HG03103 (cell line): ENCODE data around the gene GRID1.

ENCODE experiments used
- ATAC-seq: cut with Tn5 transposase; IDR thresholded peaks from one replicate; pipeline ENCODE4 v1.9.1; 2021; ENCODE audit warnings: low read depth; ENCODE audit not compliant: unreplicated experiment

GRID1 gene

DNA sequence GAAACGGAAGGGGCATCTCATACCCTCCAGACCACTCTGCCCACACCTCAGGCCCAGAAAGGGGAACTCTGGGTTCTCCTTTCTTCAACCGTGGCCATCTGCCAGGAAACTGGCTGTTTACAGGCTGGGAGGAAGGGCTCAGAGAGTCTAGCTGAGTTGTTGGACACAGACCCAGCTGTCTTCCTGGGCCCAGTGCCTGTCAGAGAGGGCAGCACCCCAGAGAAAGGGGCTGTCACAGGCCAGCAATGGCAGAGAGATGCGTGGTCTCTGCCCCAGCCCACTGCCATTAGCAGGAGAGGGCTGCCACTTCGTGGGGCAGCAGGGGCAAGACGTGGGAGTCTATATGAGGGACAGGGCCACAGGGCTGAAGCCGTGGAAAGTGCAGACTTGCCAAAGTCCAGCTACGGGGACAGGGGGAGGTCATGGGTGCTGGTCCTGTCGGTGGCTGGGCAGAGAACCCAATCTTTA lies 11.0 kb downstream of the GRID1 start:
- ATAC-seq = no peak

GRCh38 chr10:86354761-86355540 lies 11.6 kb downstream of the GRID1 start:
- no peak for ATAC-seq

GRCh38 chr10:86353506-86354485 lies 12.8 kb downstream of the GRID1 start:
- no peak for ATAC-seq

DNA sequence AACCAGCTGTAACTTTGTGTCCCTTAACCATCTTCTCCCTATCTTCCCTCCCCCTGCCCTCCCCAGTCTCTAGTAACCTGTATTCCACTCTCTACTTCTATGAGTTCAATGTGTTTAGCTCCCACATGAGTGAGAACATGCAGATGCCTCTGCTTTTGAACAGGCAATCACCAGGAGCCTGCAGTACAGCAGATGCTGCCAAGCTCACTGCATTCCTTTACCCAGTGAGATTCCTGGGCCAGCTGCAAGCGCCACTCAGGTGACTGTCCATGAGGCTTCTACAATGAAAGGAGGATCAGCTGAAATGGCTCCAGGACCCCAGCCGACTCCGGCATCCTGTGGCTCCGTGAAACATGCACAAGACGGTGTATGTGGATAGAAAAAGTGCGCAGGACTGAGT lies 15.7 kb downstream of the GRID1 start:
- ATAC-seq = no peak

DNA sequence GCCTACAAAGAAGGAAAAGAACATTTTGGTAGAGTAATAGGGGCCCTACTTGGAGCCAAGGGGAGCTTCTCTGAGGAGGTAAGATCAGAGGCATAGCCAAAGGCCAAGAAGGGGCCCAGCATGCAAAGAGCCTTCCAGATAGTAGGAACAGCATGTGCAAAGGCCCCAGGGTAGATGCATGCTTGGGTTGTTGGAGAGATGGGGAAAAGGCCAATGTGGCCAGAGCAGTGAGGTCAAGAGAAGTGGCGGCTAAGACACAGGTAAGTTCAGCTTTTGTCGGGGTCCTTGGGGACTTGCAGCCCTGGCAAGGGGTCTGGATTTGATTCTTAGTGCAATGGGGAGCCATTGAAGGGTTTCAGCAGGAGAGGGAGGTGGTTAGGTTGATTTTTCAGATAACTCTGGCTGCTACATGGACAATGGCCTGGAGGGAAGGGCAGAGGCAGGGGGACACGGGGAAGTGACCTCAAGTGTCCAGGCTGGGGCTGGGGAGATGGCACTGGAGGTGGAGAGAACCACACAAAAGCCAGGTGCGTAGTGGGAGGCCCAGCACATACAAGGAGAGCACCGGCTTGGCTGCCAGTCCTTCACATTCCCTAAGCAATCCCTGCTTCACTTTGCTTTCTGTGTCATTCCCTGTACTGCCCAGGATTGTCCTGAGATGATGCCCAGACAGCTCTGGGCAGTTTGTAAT lies 16.5 kb downstream of the GRID1 start:
- no peak for ATAC-seq

GRCh38 chr10:86349474-86349873 lies 17.1 kb downstream of the GRID1 start:
- ATAC-seq = no peak

DNA sequence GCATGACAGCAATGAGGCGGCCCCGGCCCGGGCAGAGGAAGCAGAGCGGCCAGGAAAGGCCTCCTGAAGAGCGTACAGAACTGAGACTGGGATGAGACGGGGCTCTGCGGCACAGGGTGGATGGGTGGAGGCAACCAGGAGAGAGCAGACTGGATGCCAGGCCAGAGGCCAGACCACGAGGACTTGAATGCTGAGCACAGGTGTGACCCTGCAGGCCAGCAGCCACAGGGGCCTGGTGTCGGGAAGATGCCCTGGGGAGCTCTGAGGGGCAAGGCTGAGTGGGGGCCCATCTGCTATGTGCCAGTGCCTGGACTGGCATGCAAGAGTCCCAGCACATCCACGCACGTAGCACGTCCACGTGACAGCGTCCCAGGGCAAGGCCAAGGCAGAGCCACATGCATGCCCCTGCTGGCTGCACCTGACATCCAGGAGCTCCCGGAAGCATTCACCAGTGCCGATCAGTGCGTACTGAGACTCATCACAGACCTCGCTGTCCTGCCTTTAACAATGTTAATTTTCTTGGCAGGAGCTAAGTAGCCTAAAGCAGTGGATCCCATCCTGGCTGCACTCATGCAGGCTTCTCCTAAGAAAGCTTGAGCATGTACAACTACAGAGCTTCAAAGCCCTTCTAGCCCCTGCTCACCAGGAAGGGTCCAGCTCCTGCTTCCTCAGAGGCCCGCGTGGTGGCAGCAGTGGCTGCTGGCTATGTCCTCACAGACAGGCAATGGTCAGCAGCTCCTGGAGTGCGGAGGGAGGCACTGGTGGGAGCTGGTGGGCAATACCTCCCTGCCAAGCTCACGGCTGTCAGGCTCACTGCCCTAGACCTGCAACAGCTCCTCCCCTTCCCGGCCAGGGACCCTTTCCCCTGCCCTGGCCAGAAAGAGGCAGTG lies 18.0 kb downstream of the GRID1 start:
- ATAC-seq = no peak

DNA sequence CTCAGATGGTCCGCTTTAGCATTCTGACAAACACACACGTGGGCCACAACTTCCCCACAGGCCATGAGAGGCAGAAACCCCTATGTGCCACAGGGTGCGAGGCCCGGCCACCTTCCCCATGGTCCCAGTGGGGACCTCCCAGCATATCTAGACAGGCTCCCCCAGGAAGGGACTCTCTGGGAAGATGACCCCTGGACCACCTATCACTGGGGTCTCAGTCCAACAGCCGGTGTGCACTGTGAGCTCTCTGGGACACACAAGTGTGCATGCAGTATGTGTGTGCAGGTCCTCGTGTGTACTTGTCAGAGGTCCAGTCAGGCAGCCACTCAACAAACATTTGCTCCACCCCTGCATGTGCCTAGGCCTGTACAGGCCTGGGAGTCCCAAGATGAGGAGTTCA lies 18.7 kb downstream of the GRID1 start:
- ATAC-seq = no peak

DNA sequence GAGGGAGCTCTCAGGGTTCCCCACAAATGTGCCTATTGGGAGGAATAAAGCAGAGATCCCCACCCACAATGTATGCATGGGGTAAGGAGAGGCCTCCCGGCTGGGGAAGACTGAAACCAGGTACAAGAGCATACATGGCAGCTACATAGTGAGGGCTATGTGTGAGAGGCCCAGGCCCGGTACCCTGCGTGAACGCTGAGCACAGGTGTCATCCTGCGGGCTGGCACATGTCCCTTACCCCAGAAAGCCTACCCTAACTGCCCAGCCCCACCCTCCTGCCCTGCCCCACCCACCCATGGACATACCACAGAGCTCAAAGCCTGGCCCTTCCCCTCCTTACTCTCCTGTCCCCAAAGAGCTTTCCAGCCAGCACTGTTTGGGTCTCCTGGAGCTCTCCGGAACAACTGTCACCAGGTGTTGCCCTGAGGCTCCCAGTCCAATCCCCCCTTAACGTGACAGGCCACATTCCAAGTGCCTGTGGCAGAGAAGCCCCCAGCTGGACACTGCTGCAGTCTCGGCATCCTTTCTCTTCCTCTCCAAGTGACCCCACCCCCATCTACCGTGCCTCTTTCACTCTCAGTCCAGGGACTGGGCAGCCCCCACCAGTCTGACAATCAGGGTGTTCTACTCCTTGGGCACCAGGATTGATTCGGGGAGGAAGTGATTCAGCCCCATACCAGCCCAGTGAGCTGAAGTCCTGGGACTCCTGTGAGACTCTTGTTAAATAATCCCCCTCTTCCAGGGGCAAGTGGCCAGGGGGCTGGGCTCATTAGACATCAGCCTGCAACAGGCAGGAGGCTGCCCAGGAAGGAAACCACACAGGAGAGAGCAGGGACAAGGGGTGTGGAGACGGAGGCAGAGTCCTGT lies 19.6 kb downstream of the GRID1 start:
- ATAC-seq = no peak

DNA sequence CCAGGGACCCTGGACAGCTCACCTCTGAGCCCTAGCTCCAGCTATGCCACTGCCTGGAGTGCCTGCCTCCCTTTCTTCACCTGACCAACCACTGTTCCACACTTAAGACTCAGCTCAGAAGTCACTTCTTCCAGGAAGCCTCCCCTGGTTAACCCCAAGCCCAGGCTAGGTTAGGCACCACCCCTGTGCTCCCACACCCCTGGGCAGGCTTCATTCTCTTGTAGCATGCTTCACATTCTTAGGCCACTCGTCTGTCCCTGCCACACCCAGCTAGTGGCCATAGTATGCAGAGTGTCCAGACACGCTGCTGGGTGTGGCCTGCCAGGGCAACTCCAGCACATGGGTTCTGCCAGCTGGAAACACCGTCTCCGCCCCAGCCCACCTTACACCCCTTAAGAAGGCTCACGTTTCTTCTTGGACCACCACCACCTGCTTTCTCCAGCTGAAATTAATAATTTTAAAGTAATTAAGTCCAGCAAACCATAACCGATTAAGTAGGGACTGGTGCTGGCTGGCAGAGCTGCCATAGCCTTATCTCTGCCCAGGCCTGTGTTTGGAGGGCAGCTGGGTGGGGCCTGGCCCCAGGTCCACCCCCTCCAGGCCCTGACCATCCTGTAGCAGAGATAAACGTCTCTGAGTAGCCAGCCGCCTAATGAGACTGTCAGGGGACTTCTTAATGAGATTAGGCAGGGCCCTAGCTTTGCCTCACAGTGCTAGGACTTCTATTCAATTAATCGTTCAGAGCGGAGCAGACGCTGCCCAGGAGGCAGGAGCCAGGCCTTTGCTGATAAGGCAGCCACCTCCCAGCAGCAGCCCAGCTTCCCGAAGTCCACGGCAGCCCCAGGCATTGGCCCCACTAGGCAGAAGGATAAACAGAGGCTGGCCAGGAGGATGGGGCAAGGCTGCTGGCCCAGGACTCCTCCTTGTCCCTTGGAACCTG lies 20.5 kb downstream of the GRID1 start:
- ATAC-seq = no peak

- ATAC-seq = no peak
Measured at GRCh38 chr10:86345296-86345858, 21.2 kb downstream of the GRID1 start.

DNA sequence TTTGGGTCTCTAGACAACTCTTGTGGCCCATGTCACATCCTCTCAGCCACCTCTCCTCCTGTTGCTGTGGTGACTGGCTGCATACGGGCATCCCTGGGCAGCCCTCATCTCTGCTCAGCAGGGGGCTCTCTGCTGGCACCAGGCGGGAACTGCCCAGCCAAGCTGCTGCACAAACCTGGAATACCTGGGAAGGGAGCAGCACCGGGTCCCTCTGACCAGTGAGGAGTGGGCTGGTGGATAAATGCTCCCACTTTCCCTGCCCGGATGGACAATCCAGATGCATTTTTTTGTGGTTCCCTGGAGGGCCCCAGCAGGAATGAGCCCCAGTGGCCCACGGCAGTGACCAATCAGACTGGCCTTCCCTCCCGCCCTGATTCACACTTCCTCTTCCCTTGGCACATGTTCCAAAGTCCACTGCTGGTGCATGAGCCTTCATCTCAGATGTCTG lies 21.9 kb downstream of the GRID1 start:
- no peak for ATAC-seq

DNA sequence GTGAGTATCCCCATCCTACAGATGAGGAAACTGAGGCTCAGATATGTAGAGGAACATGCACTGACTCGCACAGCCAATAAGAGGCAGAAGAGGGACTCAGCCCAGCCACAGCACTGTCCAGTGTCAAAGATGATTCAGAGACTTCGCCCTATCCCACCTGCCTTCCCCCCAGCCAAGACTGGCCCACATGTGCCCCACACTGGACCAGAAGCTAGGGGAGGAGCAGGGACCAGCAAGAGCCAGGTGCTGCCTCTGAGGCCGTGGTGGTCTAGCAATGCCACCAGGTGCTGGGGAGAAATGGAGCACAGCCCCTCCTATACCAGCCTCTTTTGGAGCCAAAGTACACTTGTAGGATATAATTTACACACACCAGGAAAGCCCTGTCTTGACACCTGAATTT lies 22.3 kb downstream of the GRID1 start:
- no peak for ATAC-seq

GRCh38 chr10:86343761-86344160 lies 22.8 kb downstream of the GRID1 start:
- no peak for ATAC-seq

DNA sequence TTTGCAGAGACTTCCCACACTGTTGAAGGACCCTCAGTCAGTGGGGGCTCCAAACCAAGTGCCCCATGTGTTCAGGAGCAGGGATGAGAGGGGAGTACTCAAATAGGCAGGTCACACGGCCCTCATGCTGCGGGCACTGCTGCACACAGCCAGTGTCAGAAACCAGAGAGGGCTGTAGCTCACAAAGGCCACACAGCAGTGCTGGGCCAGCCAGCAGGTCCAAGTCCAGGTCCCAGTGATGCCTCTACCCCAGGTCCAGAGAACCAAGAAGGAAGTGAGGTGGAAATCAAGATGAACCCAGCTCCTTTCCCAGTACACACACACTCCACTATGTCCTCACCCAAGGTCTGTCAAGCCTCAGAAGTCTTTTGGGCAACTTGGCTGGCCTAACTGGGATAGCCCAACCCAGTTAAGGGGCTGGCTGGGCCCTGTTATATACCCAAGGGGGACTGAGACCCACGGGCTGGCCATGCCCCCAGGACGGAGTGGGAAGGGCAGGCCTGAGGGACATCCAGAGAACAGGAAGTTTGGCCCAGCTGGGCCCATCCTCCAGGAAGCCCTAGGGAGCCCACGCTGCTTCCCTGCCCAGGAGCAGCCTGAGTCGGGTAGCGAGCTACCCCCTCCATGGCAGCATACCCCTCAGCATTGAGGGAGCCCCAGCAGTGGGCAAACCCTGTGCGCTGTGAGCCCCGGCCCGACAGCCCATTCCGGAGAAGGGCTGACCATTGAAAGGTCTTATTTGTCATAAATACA lies 24.3 kb downstream of the GRID1 start:
- no peak for ATAC-seq

DNA sequence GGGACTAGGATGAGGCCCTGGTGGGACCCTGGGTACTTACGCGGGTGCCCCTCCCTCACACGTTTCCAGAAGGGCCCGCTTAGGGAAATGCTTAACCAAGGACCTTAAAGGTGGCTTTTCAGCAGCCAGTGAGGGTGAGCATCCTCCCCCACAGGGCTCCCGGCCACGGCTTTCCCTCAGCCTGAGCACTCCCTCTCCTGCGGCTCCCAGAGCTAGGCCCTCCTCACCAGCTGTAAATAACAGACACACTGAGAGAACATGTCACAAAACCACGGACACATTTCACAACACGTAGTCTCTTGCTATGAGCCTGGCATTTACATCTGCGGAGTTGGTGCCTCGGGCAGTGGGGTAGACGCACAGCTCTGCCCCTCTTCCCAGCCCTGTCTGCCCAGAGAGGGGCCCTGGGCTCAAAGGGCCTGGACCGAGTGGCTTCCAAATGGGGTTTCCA lies 25.2 kb downstream of the GRID1 start:
- no peak for ATAC-seq

DNA sequence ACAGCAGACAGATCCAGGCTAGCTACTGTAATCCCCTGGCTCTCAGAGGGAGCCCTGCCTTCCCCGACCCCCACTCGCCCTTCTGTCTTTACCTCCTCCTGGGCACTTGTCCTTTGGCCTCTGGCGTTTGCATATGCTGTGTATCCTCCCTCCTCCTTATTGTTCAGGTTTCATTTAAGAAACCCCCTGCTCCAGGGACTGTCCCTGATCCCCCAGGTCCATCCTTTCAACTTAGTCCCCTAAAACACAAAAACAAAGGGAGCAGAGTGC lies 25.7 kb downstream of the GRID1 start:
- no peak for ATAC-seq
